Fibroblast of lung (primary cell): ENCODE measurements around the gene VPS51. TPM values are rescaled to one million over a fixed set of nuclear protein-coding genes. Genes with fewer than 3 reads are reported as not detected.

Source experiments
- DNase-seq, 2 donors: peaks; one replicate each; pipeline versions ENCODE4 v3.0.0 to v3.0.0-alpha.2; 2010; ENCODE audit warnings: low read depth in 2 of 2
- H2AFZ ChIP-seq: 2 replicates; pipeline ENCODE4 v1.5.1; 2012; ENCODE audit warnings: low read length, control low read depth, inconsistent platforms
- H3K27ac ChIP-seq: 2 replicates; pipeline ENCODE4 v1.5.1; 2011; ENCODE audit warnings: low read length, control low read depth; ENCODE audit not compliant: insufficient read depth
- H3K27me3 ChIP-seq: 2 replicates; pipeline ENCODE4 v1.5.1; 2011; ENCODE audit warnings: mild to moderate bottlenecking, low read length; ENCODE audit not compliant: control insufficient read depth, insufficient read depth
- H3K36me3 ChIP-seq: 2 replicates; pipeline ENCODE4 v1.5.1; 2011; ENCODE audit warnings: low read length; ENCODE audit not compliant: control insufficient read depth, insufficient read depth
- H3K4me1 ChIP-seq: 2 replicates; pipeline ENCODE4 v1.5.1; 2011; ENCODE audit warnings: low read length; ENCODE audit not compliant: control insufficient read depth, insufficient read depth; ENCODE audit errors: extremely low read depth
- H3K4me2 ChIP-seq: 2 replicates; pipeline ENCODE4 v1.5.1; 2011; ENCODE audit warnings: low read length, control low read depth; ENCODE audit not compliant: insufficient read depth; ENCODE audit errors: extremely low read depth
- H3K4me3 ChIP-seq, 4 experiments: fragments of 200-600 bp in 1 of 4; sonication (generic) in 1 of 4; replicated peaks in 1 of 4; 2 replicates each; pipeline ENCODE4 v1.5.1; 2011 to 2016; ENCODE audit warnings: low read length in 4 of 4, low read depth in 3 of 4, mild to moderate bottlenecking in 3 of 4, control low read depth in 2 of 4, inconsistent platforms in 1 of 4, mixed read lengths in 1 of 4; ENCODE audit not compliant: insufficient read depth in 1 of 4; ENCODE audit errors: control extremely low read depth in 1 of 4
- H3K79me2 ChIP-seq: 2 replicates; pipeline ENCODE4 v1.5.1; 2012; ENCODE audit warnings: mild to moderate bottlenecking, low read length, inconsistent platforms; ENCODE audit not compliant: control insufficient read depth, insufficient read depth
- H3K9ac ChIP-seq: 2 replicates; pipeline ENCODE4 v1.5.1; 2011; ENCODE audit warnings: mild to moderate bottlenecking, low read length, control low read depth; ENCODE audit not compliant: insufficient read depth
- H3K9me3 ChIP-seq: 2 replicates; pipeline ENCODE4 v1.5.1; 2012; ENCODE audit warnings: low read depth, low read length; ENCODE audit not compliant: control insufficient read depth, insufficient read depth
- H4K20me1 ChIP-seq: 2 replicates; pipeline ENCODE4 v1.5.1; 2011; ENCODE audit warnings: low read length; ENCODE audit not compliant: control insufficient read depth, insufficient read depth; ENCODE audit errors: extremely low read depth
- EZH2 ChIP-seq: IDR thresholded peaks from 2 replicates; pipeline ENCODE4 v1.5.1; 2012; ENCODE audit warnings: low read length, control low read depth, mild to moderate bottlenecking; ENCODE audit errors: missing control alignments
- polyA plus RNA-seq, 2 donors: library from polyadenylated mRNA; depleted of rRNA in 1 of 2; stranded (reverse) in 1 of 2; unstranded in 1 of 2; fragments of >200 nt; gene quantifications; 2 replicates each; pipeline ENCODE4 v1.2.1, GENCODE V29; 2011 to 2012; ENCODE audit warnings: missing spikeins in 1 of 2
- total RNA-seq: library from RNA; depleted of rRNA; stranded (reverse); fragments of >200 nt; gene quantifications from 2 replicates; pipeline ENCODE4 v1.2.1, GENCODE V29; 2014
- TF ChIP-seq, protein P1 (sequence below), 2 donors: IDR thresholded peaks in 1 of 2; conservative IDR thresholded peaks in 1 of 2; 1 replicate in 1 of 2; 2 replicates in 1 of 2; pipeline ENCODE4 v1.5.1; 2011 to 2012; ENCODE audit warnings: low read length in 2 of 2, control low read depth in 1 of 2, inconsistent platforms in 1 of 2, low read depth in 1 of 2, mild to moderate bottlenecking in 1 of 2

Gene VPS51
- total and polyA plus RNA-seq, 2 donors (not counting 1 experiment from before 2014, with no cell fraction given), result 22.0 to 144 TPM

DNA sequence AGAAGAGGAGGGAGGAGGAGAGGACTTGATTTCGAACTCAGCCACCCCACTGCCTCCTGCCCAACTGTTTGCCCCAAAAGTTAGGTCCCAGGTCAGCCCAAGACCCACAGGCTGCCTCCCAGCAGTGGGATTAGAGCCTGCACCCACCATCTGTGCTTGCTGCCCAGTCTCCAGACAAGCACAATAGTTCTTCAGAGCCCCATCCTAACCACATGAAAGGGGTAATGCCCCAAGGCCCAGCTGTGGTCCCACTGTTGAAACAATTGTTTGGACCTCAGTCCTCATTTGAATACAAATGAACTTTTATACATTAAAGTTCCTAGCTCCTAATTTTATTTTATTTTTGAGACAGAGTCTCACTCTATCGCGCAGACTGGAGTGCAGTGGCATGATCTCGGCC lies 5.4 kb upstream of the VPS51 start:
- Histone ChIP-seq H3K9me3 (no peaks in the 10 kb centered on the region), H3K4me2 (no peak overlapping the region), H3K4me1 (no peaks in the 10 kb centered on the region), H3K36me3 (peaks cover 19% of the 10 kb centered on the region), H2AFZ (no peak overlapping the region), H3K4me3 (no peak overlapping the region), H4K20me1 (no peaks in the 10 kb centered on the region), H3K27ac (no peak overlapping the region), H3K9ac (no peak overlapping the region), H3K27me3 (no peaks in the 10 kb centered on the region), H3K79me2 (peaks cover 1% of the 10 kb centered on the region)
- DNase-seq, result no peak
- TF ChIP-seq, protein P1, sequence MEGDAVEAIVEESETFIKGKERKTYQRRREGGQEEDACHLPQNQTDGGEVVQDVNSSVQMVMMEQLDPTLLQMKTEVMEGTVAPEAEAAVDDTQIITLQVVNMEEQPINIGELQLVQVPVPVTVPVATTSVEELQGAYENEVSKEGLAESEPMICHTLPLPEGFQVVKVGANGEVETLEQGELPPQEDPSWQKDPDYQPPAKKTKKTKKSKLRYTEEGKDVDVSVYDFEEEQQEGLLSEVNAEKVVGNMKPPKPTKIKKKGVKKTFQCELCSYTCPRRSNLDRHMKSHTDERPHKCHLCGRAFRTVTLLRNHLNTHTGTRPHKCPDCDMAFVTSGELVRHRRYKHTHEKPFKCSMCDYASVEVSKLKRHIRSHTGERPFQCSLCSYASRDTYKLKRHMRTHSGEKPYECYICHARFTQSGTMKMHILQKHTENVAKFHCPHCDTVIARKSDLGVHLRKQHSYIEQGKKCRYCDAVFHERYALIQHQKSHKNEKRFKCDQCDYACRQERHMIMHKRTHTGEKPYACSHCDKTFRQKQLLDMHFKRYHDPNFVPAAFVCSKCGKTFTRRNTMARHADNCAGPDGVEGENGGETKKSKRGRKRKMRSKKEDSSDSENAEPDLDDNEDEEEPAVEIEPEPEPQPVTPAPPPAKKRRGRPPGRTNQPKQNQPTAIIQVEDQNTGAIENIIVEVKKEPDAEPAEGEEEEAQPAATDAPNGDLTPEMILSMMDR (conservative IDR thresholded peaks at IDR 0.05 in 1 of 2, IDR thresholded peaks at IDR 0.05 in 1 of 2; ENCODE audit: low read depth in 1 of 2, low read length in 2 of 2), result no peak
- no peak for TF ChIP-seq EZH2

DNA sequence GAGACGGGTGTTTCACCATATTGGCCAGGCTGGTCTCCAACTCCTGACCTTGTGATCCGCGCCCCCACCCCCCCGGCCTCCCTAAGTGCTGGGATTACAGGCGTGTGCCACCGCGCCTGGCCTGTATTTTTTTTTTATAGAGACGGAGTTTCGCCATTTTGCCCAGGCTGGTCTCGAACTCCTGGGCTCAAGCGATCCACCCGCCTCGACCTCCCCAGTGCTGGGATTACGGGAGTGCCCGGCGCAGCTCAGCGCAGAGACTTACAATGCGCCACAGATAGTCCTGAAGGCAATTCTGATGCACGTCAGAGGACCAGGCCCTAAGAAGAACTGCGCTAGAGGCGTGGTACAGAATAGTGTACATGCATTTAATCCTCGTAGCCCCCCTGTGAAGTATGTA lies 587 bp upstream of the VPS51 start:
- Histone ChIP-seq H3K36me3 (no peaks in the 10 kb centered on the region), H3K27me3 (no peaks in the 10 kb centered on the region), H3K4me2 (peak overlapping the region; percentile 61), H2AFZ (peak overlapping the region; percentile 77), H4K20me1 (no peaks in the 10 kb centered on the region), H3K4me3 (peak overlapping the region; percentile 68 to 88 (median 82)), H3K9ac (peak overlapping the region; percentile 1), H3K79me2 (peaks cover 4% of the 10 kb centered on the region), H3K4me1 (peaks cover 3% of the 10 kb centered on the region), H3K9me3 (no peaks in the 10 kb centered on the region), H3K27ac (peak overlapping the region; percentile 85)
- no peak for DNase-seq
- TF ChIP-seq, protein P1 (conservative IDR thresholded peaks at IDR 0.05 in 1 of 2, IDR thresholded peaks at IDR 0.05 in 1 of 2; ENCODE audit: low read depth in 1 of 2, low read length in 2 of 2), result no peak
- no peak for TF ChIP-seq EZH2

DNA sequence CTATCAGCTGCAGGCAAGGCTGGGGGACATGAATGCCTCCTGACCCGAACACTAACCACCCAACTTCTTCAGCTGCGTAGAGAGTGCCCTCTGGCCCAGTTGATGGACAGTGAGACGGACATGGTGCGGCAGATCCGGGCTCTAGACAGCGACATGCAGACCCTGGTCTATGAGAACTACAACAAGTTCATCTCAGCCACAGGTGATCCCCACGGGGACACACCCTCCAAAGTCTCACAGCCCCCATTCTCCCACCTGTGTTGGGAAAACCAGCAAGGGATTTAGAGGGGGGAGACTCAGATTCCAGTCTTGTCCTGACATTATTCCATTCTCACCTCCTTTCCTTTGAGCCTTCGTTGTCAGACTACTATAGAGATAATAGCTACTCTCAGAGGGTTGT lies 912 bp downstream of the VPS51 start:
- TF ChIP-seq, protein P1 (conservative IDR thresholded peaks at IDR 0.05 in 1 of 2, IDR thresholded peaks at IDR 0.05 in 1 of 2; ENCODE audit: low read depth in 1 of 2, low read length in 2 of 2), result no peak
- TF ChIP-seq EZH2, result no peak
- no peak for DNase-seq
- H3K27ac ChIP-seq, result peak overlapping the region; percentile 65
- peak overlapping the region; percentile 30 to 88 (median 74) for H3K4me3 ChIP-seq
- no peak overlapping the region for H2AFZ ChIP-seq
- H3K9ac ChIP-seq, result peak overlapping the region; percentile 30
- H4K20me1 ChIP-seq, result no peaks in the 10 kb centered on the region
- H3K9me3 ChIP-seq, result no peaks in the 10 kb centered on the region
- peaks cover 3% of the 10 kb centered on the region for H3K4me1 ChIP-seq
- H3K27me3 ChIP-seq, result no peaks in the 10 kb centered on the region
- H3K79me2 ChIP-seq, result peaks cover 4% of the 10 kb centered on the region
- no peaks in the 10 kb centered on the region for H3K36me3 ChIP-seq
- H3K4me2 ChIP-seq, result peak overlapping the region; percentile 85
